Measurements from ENCODE around the gene SCD5.

The SCD5 gene

DNA sequence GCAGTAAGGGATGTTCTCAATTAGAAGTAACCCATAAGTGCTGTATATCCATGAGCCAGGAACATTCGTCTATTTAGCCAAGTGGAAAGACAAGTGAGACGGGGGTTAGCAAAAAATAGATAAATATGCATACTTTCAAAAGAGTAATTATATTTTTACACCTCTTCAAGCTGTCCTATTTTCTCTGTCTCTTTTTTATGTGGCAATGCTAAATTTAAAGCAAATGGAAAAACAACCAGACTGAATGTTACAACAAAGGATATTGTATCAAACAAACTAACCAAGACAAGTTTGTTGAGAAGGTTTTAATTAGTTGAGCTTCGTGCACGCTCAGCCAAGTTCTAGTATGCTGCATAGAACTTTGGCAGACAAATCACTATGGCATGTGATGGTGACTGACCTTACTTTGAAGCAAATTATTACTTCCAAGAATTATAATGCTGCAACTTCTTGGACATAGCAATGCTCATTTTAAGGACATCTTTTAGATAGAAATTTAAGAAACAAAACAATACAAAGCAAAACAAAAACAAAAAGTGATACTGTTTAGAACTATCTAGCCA is 175.4 kb downstream of the SCD5 start:
- no peak for DNase-seq

DNA sequence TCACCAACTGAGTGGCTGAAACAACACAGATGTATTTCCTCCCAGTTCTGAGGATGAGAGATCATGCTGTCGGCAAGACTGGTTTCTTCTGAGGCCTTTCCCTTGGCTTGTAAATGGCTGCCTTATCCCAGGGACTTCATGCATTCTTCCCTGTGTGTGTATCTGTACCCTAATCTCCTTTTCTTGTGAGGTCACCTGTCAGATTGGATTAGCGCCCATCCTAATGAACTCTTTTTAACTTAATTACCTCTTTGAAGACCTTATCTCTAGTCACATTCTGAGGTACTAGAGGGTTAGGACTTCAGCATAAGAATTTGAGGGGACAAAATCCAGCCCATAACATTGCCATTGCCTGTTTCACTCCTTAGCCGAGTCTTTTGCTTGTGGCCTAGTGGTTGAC is 177.3 kb downstream of the SCD5 start:
- DNase-seq = no peak

DNA sequence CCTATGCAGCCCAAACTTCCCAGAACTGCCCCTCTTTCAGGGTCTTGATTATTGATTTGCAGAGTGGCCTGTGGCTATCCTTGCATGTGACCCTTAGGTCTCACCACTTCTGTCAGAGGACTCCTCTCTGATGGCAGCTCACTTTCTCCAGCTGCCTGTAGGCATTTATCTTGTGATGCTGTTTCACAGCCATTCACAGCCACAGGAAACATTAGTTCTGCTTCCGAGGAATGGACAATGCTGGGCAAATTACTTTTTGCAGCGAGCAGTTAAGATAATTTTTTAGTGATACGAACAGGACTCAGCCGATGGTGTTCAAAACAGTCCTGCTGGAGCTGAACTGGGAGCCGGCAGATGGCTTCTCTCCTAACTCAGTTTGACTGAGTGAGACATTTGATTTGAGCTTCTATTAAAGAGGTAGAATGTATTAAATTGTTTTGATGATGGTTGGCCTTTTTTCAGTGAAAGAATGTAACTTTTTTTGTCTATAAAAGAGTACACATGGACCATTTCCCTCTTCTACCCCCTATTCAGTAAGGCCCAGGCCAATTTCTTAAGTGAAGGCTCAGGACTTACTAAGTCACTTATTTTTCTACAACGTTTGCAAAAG is 178.4 kb downstream of the SCD5 start:
- no peak for DNase-seq

DNA sequence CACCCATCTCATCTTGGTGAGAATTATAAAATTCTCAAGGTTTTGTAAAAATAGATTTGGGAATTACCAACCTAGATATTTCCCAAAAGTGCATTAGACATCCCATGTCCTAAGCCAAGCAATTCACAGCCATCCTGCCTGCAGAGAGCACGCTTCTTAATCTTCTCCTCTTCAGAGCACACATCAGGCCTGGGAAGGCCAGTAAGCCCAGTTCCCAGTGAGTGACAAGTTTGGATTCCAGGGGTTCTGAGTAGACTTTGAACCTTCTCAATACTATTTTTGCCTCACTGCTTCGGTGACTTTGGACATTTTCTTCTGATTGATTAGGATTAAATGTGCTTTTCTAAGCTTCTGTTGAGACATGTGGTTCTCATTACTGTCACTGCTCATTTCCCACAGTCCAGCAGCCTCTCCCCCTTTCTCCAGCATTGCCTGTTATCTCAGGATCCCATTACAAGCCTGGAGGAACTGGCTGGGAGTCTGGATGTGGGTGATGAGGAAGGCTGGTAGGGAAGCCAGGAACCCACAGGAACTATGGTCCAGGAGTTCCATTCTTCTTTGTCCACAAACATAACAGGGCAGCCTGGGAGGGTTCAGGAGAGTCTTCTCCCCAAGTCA is 180.4 kb downstream of the SCD5 start:
- no peak for DNase-seq

DNA sequence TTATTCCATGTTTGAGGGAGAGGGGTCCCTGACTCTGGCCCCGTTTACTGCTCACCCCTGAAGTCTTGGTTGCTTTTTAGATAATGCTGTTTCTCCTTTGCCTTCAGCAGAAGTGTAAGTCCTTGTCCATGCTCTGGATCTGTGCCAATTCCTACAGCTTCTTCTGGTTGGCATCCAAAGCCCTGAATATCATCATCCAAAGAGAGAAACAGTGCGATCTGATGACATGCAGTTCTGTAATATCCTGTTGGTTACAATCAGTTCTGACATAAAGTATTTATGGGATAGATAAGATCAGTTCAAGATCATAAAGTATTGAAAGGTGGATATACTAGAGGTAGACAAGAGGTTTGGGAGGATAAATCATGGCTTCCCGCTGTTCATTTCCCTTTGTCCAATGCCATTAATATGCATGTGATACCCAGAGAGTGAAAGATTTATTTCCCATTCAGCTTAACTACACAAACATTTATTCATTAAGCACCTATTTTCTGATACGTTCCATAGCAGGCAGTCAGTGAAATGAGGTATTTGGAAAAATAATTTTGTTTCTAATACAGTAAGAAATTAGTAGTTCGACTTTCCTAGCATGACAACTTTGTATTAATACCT is 183.7 kb downstream of the SCD5 start:
- no peak for DNase-seq

DNA sequence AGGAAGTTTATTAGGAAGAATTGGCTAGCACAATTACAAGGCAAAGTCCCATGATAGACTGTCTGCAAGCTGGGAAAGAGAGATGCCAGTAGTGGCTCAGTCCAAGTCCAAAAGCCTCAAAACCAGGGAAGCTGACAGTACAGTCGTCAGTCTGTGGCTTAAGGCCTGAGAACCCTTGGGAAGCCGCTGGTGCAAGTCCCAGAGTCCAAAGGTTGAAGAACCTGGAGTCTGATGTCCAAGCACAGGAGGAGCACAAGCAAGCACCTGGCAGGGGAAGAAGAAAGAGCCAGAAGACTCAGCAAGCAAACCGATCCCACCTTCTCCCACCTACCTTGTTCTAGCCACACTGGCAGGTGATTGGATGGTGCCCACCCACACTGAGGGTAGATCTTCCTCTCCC is 185.5 kb downstream of the SCD5 start:
- DNase-seq = no peak

DNA sequence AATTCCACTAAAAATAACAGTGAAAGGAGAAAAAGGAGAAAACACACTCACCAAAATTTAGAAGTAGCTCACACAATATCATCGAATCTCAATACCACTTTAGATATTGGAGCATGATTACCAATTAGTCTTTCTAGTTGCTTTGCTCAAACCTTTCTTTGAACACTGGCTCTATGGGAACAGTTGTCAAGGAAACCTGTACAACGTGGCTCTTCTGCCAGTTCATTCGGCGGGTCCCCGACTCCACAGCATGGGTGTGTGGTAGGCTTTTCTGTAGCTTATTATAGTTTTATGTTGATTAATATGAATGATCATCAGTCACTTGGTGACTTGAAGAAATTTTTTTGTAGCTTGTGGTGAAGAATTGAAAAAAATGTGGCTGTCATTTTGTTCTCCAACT is 186.6 kb downstream of the SCD5 start:
- no peak for DNase-seq

DNA sequence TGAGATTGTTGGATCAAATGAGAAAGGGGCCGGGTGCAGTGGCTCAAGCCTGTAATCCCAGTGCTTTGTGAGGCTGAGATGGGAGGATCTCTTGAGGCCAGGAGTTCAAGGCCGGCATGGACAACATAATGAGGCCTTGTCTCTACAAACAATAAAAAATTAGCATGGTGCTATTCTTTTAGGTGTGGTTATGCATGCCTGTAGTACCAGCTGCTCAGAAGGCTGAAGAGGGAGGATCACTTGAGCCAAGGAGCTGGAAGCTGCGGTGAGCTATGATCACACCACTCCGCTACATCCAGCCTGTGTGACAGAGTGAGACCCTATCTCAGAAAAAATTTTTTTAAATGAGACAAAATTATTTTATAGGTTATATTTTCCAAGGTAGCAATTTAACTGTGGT is 187.1 kb downstream of the SCD5 start:
- no peak for DNase-seq

DNA sequence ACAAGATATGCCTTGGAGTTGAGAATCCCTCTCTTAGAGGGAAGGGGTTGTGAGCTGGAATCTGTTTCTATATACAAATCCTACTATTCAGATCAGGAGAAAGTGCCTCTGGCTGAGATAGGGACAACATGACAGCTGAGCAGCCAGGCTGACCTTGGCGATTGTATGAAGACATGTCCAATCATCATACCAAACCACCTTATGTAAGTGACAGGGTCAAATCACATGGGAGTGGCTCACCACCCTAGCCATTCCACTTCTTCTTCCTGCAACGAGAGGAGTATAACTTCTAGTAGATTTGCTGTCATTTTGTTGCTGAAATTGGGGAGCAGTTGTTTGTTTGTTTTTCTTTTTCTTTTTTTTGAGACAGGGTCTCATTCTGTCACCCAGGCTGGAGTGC is 188.6 kb downstream of the SCD5 start:
- DNase-seq = no peak

DNA sequence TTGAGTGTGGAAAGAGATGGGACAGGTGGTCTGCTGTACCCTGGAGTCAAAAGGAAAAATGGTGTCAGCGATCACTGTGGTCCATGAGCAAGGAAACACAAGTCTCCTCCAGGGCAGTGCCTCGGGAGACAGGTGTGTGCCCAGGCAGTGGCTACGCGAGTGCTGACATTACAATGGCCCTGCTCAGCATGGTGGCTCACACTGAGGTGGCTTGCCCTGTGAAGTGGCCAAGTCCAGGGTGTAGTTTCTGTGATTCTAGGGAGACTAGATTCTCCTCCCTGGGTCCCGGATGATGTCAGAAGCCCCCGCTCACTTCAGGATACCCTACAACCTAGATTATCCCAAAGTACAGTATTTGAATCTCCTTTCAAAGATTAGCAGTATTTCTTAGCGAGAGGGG is 192.0 kb downstream of the SCD5 start:
- DNase-seq = no peak

DNA sequence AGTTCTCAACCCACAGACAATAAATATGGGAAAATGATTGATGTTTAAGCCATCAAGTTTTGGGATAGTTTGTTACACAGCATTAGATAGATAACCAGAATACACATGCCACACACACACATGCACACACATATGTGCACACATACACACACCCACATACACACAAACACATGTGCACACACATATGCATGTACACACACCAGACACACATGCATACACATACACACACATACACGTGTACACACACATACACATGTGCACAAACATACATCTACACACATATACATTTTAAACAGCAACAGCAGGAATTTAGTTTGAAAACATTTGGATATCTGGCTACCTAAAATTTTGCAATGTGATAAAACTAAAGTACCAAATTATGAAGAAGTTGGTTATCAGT is 194.1 kb downstream of the SCD5 start:
- DNase-seq = no peak

DNA sequence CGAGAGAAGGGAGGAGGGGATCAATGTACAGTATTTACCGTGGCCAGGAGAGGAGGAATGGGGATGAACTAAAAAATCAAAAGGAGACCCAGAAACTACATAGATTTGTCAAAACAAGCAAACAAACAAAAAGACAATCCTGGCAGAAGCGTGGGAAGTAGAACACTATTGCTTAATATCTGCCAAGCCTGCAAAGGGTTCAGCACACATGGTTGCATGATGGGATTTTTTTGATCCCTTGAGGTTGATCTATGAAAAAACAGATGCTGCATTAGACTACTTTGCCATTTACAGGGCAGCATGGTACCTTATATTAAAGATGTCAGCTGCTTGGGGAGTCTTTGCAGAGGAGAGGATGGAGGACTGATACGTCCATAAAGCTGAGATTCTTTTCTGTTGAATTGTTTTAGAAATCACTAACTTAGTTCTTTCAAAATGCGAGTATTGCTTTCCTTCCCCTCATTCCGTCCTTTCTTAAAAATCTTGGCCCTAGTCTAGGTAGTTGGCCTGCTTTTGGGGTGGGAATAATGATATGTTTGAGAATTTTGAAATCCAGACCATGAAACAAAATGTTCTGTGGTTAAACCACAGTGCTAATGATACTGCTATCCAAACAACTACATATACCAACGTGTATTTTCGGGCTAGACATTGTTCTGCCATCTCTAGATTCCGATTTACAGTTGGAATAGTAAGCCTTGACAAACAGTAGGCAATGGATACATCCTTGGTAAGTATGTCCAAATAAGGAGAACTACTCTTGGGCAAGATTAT is 197.2 kb downstream of the SCD5 start:
- no peak for DNase-seq

DNA sequence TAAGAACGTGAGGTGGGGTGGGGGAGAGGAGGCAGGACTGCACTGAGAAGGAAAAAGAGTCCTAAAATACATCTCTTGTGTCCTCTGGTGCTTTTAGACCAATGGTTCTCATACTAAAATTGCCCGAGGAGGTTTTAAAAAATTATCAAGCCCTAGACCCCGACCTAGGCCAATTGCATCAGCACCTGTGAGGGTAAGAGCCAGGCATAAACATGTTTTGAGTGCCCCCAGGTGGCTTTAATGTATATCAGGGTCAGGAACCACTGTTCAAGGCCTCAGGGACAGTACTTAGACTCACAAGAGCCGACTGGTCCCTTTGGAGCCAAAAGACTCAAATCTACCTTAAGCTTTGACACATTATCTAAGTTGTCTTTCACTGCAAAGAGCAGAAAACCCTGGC is 199.3 kb downstream of the SCD5 start:
- no peak for DNase-seq

DNA sequence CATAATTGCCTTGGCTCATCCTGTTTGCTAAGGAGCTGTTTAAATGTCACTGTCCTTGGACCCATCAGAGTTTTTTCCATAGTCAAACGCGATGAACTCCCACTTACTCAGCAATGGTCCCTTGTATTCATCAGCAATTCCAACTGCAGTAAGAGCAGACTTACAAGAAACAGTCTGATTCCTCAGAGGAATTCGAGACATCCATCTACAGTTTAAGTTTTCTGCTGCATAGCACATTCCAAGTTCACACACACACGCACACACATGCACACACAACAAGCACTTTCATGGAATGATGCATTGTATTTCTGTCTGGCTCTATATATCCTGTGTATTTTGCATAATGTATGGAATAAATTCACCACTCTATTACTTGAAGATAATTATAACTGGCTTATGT is 204.1 kb downstream of the SCD5 start:
- no peak for DNase-seq

DNA sequence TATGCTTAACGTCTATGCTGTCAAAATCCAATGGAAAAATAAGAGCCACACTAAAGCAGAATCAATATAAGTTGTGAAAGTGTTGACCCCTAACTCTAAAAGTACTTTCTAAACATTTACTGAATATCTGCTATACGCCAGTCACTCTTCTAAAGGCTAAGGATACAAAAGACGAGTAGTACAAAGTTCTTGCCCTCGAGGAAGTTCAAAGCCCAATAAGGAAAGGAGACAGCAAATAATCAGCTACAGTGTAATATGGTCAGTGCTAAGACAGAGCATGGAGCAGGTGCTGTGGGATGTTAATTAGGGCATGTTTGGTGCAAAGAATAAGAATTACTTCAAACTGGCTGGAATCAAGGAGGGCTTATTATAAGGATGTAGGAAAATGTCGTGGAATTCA is 205.2 kb downstream of the SCD5 start:
- no peak for DNase-seq

DNA sequence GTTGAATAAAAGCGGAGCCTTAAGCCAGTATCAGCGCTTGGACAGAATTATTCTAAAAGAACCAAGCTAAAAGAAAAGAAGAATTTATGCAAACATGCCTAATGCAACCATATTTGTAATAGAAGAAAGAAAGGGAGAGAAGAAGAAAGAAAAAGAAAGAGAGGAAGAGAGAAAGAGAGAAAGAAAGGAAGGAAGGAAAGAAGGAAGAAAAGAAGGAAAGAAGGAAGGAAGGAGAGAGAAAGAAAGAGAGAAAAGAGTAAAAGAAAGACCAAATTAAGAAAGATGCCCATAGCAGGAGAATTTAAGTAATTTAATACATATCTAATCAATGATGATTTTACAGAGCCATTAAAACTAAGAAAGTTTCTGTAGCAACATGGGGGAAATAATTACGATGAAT is 206.0 kb downstream of the SCD5 start:
- no peak for DNase-seq

DNA sequence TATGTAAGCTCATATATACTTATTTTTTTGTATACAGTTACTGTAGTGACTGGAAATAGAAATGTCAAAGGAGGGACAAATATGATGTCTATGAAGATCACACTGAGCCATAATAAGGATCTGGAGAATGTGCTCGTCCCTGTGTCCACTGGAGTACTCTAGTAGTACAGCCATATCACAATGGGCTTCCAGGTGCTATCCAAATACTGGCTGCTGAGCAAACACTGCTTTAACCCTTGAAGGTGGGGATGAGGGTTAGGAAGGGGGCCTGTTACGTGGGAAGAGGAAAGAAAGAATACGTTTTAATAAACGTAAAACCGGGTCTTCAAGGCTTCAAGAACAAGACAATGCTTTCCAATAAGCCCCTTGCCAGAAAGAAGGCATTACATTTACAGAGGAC is 207.0 kb downstream of the SCD5 start:
- no peak for DNase-seq

DNA sequence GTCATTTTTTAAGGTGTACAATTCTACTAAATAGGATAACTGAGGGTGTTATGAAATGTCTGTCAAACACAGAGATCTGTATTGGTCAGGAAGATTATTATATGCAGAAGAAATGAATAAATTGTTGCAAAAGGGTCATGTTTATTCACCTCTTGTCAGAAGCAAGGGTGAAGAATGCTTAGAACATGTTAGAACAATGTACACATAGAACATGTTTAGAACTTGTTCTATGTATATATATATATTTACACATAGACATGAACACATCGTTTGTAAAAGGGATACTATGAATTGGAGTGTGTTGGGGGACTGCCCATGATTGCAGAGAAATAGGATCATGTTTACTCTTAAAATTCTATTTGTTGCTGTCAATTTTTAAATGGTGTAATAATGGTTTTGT is 208.8 kb downstream of the SCD5 start:
- DNase-seq = no peak

DNA sequence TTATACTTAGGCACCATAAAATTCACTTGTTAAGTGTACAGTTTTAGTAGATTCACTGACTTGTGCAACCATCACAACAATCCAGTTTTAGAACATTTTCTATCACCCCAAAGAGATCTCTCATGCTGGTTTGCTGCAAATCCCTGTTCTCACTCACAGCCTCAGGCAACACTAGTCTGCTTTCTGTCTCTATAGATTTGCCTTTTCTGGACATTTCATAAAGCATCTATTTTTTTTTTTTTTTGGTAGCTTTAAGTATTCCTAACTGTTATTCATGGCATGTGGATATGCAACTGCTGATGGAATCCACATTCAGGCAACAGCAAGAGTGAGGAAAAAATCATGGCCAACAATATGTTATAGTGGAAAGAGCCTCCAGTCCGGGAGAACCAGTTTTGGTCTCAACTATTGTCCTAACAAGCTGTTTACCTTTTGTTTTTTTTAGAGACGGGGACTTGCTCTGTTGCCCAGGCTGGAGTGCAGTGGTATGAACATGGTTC is 209.8 kb downstream of the SCD5 start:
- DNase-seq = no peak

DNA sequence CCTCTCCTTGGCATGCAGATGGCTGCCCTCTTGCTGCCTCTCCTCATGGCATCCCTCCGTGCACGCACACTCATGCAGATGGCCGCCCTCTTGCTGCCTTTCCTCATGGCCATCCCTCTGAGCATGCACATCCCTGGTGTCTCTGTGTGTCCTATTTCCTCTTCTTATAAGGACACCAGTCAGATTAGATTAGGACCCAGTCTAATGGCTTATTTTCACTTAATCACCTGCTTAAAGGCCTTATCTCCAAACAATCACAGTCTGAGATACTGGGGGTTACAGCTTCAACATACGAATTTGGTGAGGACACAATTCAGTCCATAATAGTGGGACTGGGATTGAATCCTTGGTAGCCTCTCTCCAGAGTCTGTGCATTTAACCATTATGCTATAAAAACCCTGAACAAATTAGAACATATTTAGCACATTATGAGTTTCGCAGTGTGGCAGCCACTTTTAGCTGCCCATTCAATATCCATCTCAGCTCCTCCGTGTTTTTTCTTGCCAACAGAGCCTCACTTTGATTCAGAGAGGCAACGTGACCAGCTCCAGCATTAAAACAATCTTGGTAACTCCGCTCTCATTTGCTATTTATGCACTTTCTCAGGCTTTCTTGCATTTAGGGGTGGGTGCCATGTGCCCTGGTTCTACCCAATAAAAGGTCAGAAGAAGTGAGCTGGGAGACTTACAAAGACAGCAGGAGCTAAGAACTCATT is 210.6 kb downstream of the SCD5 start:
- DNase-seq = no peak

DNA sequence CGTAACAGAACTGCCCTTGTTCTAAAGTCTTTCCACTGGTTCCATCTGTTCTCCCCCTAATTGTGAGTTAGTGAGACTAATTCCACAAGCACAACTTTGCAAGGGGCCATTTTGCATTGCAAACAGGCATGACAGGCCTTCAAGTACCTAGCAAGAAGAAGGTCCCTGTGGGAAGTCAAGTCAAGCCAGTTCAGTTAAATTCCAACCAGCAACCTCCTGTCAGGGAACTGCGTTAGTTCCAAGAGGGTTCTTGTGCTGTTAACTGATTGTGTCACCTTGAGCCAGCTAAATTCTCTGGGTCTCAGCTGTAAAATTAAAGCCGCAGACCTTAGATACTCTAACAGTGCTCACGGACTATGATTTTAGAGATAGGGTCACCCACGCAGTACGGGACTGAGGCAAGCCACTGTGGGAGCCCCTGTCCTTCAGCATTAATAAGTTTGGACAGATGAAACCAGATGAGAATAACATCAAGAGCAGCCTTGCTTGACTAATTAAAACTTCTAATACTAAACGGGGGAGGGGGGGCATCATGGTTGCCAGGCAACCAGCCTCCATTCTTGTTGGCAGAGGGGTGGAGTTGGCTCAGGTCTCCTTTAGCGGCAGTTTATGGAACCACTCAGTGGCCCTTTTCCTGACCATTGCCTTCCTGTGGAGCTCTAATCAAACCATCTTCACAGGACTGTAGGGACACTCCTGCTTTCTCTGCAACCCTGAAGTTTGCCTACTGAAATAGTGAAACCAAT is 212.7 kb downstream of the SCD5 start:
- no peak for DNase-seq

DNA sequence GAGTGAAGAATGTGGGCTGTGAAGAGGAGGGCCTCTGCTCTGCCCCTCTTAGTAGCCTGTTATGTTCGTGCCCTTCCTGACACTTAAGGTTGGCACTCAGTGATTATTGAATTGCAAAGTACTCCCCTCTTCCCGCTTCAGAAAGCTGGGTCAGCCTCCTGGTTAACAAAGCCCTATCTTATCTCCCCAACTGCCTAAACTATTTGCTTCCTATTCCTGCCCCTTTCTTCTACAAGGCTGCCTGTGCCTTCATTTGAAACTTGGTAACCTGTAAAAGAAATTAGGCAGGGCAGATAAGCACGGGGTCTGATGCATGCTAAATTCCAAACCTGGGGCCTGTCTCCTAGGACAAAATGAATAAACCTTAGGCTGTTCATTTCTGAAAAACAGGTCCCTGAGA is 213.7 kb downstream of the SCD5 start:
- no peak for DNase-seq
